Stomach smooth muscle (tissue), 2 donors: ENCODE results near the gene KIF1A.
"Not testable (repeated sequence)": the region's sequence is repeated elsewhere in the genome, so short reads cannot be mapped to it uniquely, and the experiment has no call there.

Experiments
- H3K27ac ChIP-seq: one replicate; pipeline ENCODE4 v1.7.0; 2013; ENCODE audit warnings: mild to moderate bottlenecking, low read length, inconsistent platforms
- H3K27me3 ChIP-seq, 2 donors: one replicate each; pipeline ENCODE4 v1.7.0; 2013; ENCODE audit warnings: low read length in 2 of 2; ENCODE audit not compliant: insufficient read depth in 2 of 2, control insufficient read depth in 1 of 2
- H3K36me3 ChIP-seq, 2 donors: one replicate each; pipeline ENCODE4 v1.7.0; 2013; ENCODE audit warnings: low read length in 2 of 2; ENCODE audit not compliant: control insufficient read depth in 2 of 2, insufficient read depth in 2 of 2
- H3K4me1 ChIP-seq: one replicate; pipeline ENCODE4 v1.7.0; 2013; ENCODE audit warnings: low read length; ENCODE audit not compliant: control insufficient read depth, insufficient read depth
- H3K4me3 ChIP-seq, 2 donors: one replicate each; pipeline ENCODE4 v1.7.0; 2013; ENCODE audit warnings: low read length in 2 of 2
- H3K9ac ChIP-seq, 2 donors: one replicate each; pipeline ENCODE4 v1.7.0; 2013; ENCODE audit warnings: low read length in 2 of 2, mild to moderate bottlenecking in 1 of 2
- H3K9me3 ChIP-seq, 2 donors: one replicate each; pipeline ENCODE4 v1.7.0; 2013; ENCODE audit warnings: low read length in 2 of 2; ENCODE audit not compliant: control insufficient read depth in 2 of 2
- donor health status: healthy.
- donor health status: Pancreatic carcinoma.

The KIF1A gene

DNA sequence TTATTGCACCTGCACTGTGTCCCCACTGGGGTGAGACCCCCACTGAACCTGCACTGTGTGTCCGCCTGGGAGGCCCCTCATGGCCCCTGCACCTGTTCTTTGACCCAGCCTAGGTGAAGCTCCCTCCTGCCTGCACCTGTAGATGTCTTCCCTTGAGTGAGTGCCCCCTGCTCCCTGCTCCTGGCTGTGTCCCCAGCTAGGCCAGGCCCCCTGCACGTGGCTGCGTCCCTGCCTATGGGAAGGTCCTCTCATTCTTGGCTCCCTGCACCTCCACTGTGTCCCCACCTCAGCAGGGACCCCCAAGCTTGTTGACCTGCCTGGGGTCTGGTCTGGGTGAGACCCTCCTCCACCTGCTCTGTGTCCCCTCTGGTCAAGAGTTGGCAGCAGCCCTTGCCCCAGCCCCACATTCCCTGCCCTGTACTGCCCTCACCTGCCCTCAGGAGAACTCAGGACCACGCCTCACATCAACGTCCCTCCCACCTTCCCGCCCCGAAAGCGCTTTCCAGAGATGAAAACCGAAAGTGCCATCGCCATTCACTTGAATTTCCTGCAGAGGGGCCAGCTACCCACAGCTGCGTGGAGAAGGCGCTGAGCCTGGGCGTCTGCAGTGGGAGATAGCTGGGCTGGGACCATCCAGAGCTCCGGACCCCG is 136.6 kb downstream of the KIF1A start:
- not testable (repeated sequence) for H3K9me3 ChIP-seq, H3K4me3 ChIP-seq, H3K27me3 ChIP-seq, H3K9ac ChIP-seq, H3K4me1 ChIP-seq, H3K36me3 ChIP-seq, H3K27ac ChIP-seq

DNA sequence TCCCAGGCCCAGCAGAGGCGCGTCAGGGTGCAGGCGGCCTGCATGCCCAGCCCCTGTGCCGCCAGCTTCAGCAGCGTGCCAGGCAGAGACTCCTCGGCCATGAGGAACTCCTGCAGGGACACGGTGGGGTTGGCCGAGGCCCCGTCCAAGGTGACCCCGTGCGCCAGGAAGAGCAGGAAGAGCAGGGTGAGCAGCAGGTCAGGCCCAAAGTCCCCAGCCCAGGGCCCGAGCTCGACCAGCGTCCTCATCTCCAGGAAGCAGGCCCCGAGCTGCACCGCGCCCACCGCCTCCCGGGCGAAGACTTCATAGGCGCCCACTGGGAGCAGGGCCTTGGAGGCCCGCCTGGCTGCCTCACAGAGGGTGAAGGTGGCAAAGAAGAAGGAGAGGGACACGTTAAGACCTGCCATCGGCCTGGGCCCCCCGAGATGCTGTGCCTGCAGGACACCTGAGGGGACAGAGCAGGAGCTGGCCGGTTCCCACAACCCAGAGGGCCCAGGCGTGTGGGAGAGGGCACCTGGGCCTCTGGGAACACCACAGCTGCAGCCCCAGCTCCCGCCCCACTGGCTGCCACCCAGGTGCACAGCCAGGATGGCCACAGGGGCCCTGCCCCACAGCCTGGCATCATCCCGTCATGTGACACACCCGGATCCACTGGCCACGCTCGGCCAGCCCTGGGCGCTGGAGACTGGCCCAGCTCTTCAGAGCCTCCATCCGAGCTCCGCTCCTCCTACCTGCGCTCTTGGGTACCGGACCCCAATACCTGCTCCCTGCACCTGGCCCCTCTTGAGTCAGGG is 137.4 kb downstream of the KIF1A start, which contains the start of gene AQP12B:
Gene AQP12B, minus strand, starts transcription at position 455 of the 794 bp plus-strand sequence. Its CDS starts 48 bp downstream, at position 407.
- not testable (repeated sequence) for H3K4me3 ChIP-seq, H3K36me3 ChIP-seq, H3K4me1 ChIP-seq, H3K27me3 ChIP-seq, H3K9me3 ChIP-seq, H3K27ac ChIP-seq, H3K9ac ChIP-seq

DNA sequence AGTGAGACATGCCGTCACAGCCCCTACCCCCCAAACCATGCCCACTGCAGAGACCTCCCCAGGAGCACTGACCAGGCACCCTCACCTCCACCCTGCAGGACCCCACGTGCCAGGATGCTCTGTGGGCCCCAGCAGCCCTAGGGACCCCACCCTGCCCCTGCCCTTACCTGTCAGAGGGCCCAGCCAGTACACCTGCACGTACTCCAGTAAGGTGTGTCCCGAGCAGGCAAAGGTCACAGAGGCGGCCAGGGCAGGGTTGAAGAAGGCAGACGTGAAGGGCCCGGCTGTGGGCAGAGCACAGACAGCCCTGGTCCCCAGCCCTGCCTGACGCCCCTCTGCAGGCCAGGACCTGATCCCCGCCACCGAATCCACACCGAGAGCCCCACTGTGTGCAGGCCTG is 139.8 kb downstream of the KIF1A start:
- not testable (repeated sequence) for H3K27ac ChIP-seq, H3K9ac ChIP-seq, H3K27me3 ChIP-seq, H3K9me3 ChIP-seq, H3K4me3 ChIP-seq, H3K36me3 ChIP-seq, H3K4me1 ChIP-seq

DNA sequence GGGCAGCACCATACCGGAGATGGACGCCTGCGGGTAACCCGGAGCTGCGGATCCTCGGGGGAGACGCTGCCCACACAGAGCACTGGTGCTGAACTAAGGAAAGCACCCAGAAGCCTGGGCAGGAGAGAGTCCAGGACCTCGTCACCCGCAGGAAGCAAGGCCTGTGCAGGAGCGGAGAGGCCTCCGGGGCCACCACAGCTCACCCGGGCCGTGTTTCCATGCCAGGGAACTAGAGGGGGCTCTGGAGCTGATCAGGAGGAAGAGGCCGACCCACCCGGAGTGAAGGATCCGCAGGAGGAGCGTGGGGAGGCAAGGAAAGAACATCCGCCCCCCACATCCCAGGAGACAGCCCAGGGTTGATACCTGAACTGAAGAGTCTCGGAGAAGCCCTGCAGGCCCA is 141.1 kb downstream of the KIF1A start:
- H3K9me3 ChIP-seq, H3K9ac ChIP-seq, H3K36me3 ChIP-seq, H3K4me3 ChIP-seq, H3K4me1 ChIP-seq, H3K27ac ChIP-seq, H3K27me3 ChIP-seq: not testable (repeated sequence)

DNA sequence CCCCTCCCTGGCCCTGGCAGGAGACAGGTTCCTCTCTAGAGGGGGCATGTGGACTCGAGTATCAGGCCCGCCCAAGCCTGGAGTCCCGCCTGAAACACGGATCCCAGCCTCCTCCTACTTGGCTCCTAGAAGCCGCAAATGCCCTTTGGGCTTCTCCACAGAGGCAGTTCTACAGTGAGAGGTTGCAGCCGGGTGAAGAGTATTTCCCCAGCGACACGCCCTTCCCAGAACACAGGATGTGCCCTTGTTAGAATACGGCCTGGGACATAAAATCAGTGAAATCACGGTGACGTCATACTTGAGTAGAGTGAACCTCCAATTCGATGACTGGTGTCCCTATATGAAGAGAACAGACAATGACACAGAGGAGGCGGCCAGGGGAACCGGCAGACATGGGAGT is 142.0 kb downstream of the KIF1A start:
- H3K27ac ChIP-seq, H3K36me3 ChIP-seq, H3K9me3 ChIP-seq, H3K27me3 ChIP-seq, H3K9ac ChIP-seq, H3K4me3 ChIP-seq, H3K4me1 ChIP-seq: not testable (repeated sequence)

DNA sequence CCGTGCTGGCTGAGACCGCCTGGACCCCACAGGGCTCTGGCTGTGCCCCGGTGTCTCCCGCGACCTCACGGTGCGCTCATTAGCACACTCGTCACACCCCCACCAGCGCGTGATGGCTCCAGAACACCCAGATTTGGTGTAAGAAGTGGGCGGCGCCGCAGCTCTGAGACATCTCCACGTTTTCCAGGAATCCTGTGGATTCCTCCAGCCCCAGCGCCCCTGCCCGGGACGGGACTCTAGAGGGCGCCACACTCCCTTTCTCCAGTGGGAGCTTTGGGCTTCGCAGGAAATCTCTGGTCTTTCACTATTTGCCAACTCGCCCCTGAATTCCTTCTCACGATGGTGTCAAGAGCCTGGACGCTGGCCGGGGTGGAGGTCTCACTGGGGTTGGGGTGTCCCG is 144.7 kb downstream of the KIF1A start:
- not testable (repeated sequence) for H3K36me3 ChIP-seq, H3K27ac ChIP-seq, H3K9me3 ChIP-seq, H3K27me3 ChIP-seq, H3K4me1 ChIP-seq, H3K9ac ChIP-seq, H3K4me3 ChIP-seq

DNA sequence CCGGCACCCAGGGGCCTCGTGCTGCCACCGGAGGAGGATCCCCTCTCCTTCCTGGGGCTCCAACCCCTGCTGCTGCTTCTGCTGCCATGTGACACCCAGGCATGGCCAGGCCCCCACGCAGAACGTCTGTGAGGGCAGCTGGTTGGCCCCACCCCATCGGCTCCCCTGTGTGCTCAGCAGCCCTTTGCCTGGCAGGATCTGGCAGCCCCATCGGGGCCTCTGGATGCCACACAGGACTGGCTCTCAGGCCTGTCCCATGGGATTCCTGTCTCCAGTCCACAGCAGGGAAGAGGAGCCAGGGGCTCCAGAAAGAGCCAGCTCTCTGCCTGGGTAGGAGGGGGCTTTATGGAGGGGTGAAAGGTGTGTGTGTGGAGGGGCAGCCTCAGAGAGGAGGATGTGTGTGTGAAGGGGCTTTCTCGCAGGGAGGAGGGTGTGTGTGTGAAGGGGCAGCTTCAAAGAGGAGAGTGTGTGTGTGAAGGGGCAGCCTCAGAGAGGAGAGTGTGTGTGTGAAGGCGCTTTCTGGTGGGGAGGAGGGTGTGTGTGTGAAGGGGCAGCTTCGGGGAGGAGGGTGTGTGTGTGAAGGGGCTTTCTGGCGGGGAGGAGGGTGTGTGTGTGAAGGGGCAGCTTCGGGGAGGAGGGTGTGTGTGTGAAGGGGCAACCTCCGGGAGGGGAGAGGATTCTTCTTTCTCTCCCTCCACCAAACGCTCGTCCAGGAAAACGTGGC is 145.4 kb downstream of the KIF1A start:
- H3K4me1 ChIP-seq, H3K27me3 ChIP-seq, H3K36me3 ChIP-seq, H3K9me3 ChIP-seq, H3K9ac ChIP-seq, H3K27ac ChIP-seq, H3K4me3 ChIP-seq: not testable (repeated sequence)

DNA sequence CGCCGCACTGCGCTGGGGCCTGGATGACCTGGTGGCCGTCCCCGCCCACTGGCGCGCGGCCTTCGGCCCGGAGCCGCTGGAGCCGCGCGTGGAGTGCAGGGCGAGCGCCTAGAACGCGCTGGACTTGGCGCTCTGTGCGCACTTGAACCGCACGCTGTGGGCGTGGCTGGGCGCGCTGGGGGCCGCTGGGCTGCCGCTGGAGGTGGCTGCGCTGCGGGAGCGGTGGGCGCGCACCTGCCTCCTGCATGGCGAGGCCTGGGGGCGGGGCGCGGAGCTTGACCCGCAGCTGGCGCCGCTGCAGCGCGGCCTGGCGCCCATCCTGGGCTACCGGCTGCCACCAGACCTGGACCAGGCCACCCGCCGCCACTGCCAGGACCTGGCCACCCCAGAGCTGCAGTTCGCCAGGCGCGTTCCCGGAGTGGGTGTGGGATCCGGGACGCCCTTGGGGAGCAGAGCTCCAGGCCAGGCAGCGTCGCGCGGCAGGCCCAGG is 147.3 kb downstream of the KIF1A start:
- H3K27me3 ChIP-seq, result peaks cover 5 to 10% of the 10 kb centered on the region in 2 donors
- H3K27ac ChIP-seq, result no peak overlapping the region
- no peaks in the 10 kb centered on the region for H3K36me3 ChIP-seq
- no peaks in the 10 kb centered on the region for H3K4me1 ChIP-seq
- no peak overlapping the region for H3K4me3 ChIP-seq
- H3K9me3 ChIP-seq, result no peaks in the 10 kb centered on the region
- no peak overlapping the region for H3K9ac ChIP-seq

DNA sequence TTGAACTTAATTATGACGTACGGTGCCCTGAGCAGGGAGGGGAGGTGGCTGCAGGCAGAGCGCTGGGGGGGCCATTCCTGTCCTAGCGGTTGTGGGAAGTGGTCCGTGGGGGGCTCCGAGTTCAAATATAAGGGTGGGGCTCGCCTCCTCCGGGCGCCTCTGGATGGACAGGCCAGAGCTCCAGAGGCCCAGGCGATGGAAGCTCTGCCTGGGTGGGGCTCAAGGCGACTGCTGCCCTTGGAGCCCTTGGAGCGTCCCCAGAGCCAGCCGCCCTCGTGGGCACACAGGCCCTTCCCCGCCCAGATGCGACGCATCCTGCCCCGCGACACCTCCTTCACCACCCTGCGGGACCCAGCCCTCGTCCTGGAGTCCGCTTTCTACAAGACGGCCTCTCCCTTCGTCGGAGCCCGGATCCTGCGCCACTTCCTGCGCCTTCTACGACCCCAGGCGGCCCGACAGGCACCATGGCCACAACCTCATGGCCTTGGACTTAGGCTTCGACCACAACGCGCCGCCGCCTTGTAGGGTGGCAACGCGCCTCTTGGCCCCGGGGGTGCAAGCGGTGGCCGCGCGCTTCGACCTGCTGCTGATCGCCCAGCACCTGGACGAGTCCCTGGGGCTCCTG is 147.8 kb downstream of the KIF1A start:
- Histone ChIP-seq H3K9ac (no peak overlapping the region), H3K4me1 (no peaks in the 10 kb centered on the region), H3K9me3 (no peaks in the 10 kb centered on the region), H3K27me3 (peaks cover 5 to 10% of the 10 kb centered on the region in 2 donors), H3K36me3 (no peaks in the 10 kb centered on the region), H3K27ac (no peak overlapping the region), H3K4me3 (no peak overlapping the region)

DNA sequence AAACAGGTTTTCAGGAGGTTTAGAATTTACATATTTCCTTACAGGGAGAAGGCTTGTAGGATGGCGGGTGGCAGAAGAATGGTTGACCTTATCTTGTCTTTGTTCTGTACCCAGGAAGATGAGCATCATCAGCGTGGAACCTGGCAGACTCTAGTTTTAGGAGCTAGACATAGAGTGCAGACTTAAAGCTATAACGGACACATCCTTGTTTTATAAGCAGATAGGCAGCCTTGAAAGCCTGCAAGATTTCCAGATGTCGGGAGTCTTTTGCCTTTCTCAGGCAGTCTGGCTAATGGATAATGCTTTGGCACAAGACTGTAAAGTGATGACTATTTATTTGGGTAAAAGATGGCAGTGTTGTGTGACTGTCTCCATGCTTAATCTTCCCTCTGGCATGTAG is 149.1 kb downstream of the KIF1A start:
- H3K9ac ChIP-seq, result no peak overlapping the region
- H3K27me3 ChIP-seq, result peaks cover 5 to 10% of the 10 kb centered on the region in 2 donors
- H3K9me3 ChIP-seq, result no peaks in the 10 kb centered on the region
- no peaks in the 10 kb centered on the region for H3K4me1 ChIP-seq
- no peaks in the 10 kb centered on the region for H3K36me3 ChIP-seq
- H3K27ac ChIP-seq, result no peak overlapping the region
- H3K4me3 ChIP-seq, result no peak overlapping the region
